ENCODE data around the gene NXN.
"Not testable (repeated sequence)": the region's sequence is repeated elsewhere in the genome, so short reads cannot be mapped to it uniquely, and the experiment has no call there.

Gene NXN

GRCh38 chr17:979212-979538 is 401 bp downstream of the NXN start:
- Histone ChIP-seq H3K36me3 (ENCODE audit: control insufficient read depth in 1 of 2, insufficient read depth in 2 of 2, low read length in 2 of 2) (no peaks in the 10 kb centered on the region), H3K4me1 (ENCODE audit: control insufficient read depth in 1 of 2, insufficient read depth in 2 of 2, low read length in 2 of 2) (peaks cover 4 to 13% of the 10 kb centered on the region in 2 donors), H3K27ac (ENCODE audit: low read depth, low read length) (peak overlapping the region; percentile 10), H3K9me3 (ENCODE audit: control insufficient read depth in 1 of 2, low read length in 2 of 2) (no peaks in the 10 kb centered on the region), H3K9ac (ENCODE audit: low read depth in 1 of 2, low read length in 2 of 2) (no peak overlapping the region), H3K27me3 (ENCODE audit: control insufficient read depth in 1 of 2, insufficient read depth in 2 of 2, low read length in 2 of 2) (peaks cover 12 to 20% of the 10 kb centered on the region in 2 donors), H3K4me3 (ENCODE audit: low read depth in 1 of 2, low read length in 2 of 2) (peak overlapping the region in 1 of 2 donors; percentile 61)

- H3K4me1 ChIP-seq (ENCODE audit: control insufficient read depth in 1 of 2, insufficient read depth in 2 of 2, low read length in 2 of 2) = peaks cover 4 to 13% of the 10 kb centered on the region in 2 donors
- no peaks in the 10 kb centered on the region for H3K36me3 ChIP-seq (ENCODE audit: control insufficient read depth in 1 of 2, insufficient read depth in 2 of 2, low read length in 2 of 2)
- peak overlapping the region; percentile 4 to 11 for H3K4me3 ChIP-seq (ENCODE audit: low read depth in 1 of 2, low read length in 2 of 2)
- no peak overlapping the region for H3K9ac ChIP-seq (ENCODE audit: low read depth in 1 of 2, low read length in 2 of 2)
- no peak overlapping the region for H3K27ac ChIP-seq (ENCODE audit: low read depth, low read length)
- H3K27me3 ChIP-seq (ENCODE audit: control insufficient read depth in 1 of 2, insufficient read depth in 2 of 2, low read length in 2 of 2) = peaks cover 12 to 20% of the 10 kb centered on the region in 2 donors
- H3K9me3 ChIP-seq (ENCODE audit: control insufficient read depth in 1 of 2, low read length in 2 of 2) = no peaks in the 10 kb centered on the region
These were observed 1.2 kb downstream of the NXN start for GRCh38 chr17:978103-979093.

- H3K9ac ChIP-seq (ENCODE audit: low read depth in 1 of 2, low read length in 2 of 2) = no peak overlapping the region
- no peak overlapping the region for H3K4me3 ChIP-seq (ENCODE audit: low read depth in 1 of 2, low read length in 2 of 2)
- H3K4me1 ChIP-seq (ENCODE audit: control insufficient read depth in 1 of 2, insufficient read depth in 2 of 2, low read length in 2 of 2) = peaks cover 4 to 13% of the 10 kb centered on the region in 2 donors
These were observed 2.4 kb downstream of the NXN start for GRCh38 chr17:977166-977565.

GRCh38 chr17:976312-976711 is 3.3 kb downstream of the NXN start:
- Histone ChIP-seq H3K9me3 (ENCODE audit: control insufficient read depth in 1 of 2, low read length in 2 of 2) (no peaks in the 10 kb centered on the region), H3K27me3 (ENCODE audit: control insufficient read depth in 1 of 2, insufficient read depth in 2 of 2, low read length in 2 of 2) (peaks cover 12 to 20% of the 10 kb centered on the region in 2 donors), H3K4me3 (ENCODE audit: low read depth in 1 of 2, low read length in 2 of 2) (no peak overlapping the region), H3K27ac (ENCODE audit: low read depth, low read length) (no peak overlapping the region), H3K4me1 (ENCODE audit: control insufficient read depth in 1 of 2, insufficient read depth in 2 of 2, low read length in 2 of 2) (peaks cover 3 to 12% of the 10 kb centered on the region in 2 donors), H3K36me3 (ENCODE audit: control insufficient read depth in 1 of 2, insufficient read depth in 2 of 2, low read length in 2 of 2) (no peaks in the 10 kb centered on the region), H3K9ac (ENCODE audit: low read depth in 1 of 2, low read length in 2 of 2) (no peak overlapping the region)

More at GRCh38 chr17:977166-977565, 2.4 kb downstream of the NXN start:
- Histone ChIP-seq H3K27me3 (ENCODE audit: control insufficient read depth in 1 of 2, insufficient read depth in 2 of 2, low read length in 2 of 2) (peaks cover 12 to 20% of the 10 kb centered on the region in 2 donors), H3K27ac (ENCODE audit: low read depth, low read length) (no peak overlapping the region), H3K9me3 (ENCODE audit: control insufficient read depth in 1 of 2, low read length in 2 of 2) (no peaks in the 10 kb centered on the region), H3K36me3 (ENCODE audit: control insufficient read depth in 1 of 2, insufficient read depth in 2 of 2, low read length in 2 of 2) (no peaks in the 10 kb centered on the region)

DNA sequence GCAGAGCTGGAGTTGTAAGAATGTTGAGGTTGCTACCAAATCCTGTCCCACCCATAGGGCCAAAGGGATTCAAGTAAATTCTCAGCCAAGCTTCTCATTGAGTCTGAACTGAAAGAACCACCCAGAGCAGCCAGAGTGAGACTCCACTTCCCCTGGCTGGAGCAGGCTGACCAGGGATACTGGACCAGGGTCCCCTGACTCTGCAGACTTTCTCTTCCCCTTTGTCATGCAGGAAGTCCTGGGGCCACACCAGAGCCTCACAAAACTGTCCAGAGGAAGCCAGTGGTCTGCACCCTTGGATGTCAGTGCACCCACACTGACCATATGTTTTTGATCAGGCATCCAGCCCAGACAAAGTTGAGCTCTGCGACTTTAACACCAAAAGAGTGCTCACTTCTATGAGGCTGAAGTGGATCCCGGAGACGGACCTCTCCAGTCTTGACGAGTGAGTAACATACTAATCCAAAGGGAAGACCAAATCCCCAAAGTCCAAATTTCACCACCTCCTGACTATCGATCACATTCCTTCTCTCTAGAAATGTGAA is 4.1 kb downstream of the NXN start:
- Histone ChIP-seq H3K27me3 (ENCODE audit: control insufficient read depth in 1 of 2, insufficient read depth in 2 of 2, low read length in 2 of 2) (peaks cover 15 to 23% of the 10 kb centered on the region in 2 donors), H3K4me3 (ENCODE audit: low read depth in 1 of 2, low read length in 2 of 2) (no peak overlapping the region), H3K27ac (ENCODE audit: low read depth, low read length) (no peak overlapping the region)

DNA sequence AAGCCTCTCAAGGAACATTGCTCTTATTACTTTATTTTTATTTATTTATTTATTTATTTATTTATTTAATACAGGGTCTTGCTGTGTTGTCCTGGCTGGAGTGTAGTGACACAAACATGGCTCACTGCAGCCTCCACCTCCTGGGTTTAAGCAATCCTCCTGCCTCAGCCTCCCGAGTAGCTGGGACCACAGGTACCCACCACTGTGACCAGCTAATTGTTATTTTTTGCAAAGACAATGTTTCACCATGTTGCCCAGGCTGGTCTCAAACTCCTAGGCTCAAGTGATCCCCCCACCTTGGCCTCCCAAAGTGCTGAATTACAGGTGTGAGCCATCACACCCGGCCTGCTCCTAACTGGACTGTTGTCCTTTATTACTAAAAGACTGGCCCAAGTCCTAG is 4.8 kb downstream of the NXN start:
- not testable (repeated sequence) for H3K4me3 ChIP-seq (ENCODE audit: low read depth in 1 of 2, low read length in 2 of 2)

More for the DNA sequence above, 4.1 kb downstream of the NXN start:
- Histone ChIP-seq H3K36me3 (ENCODE audit: control insufficient read depth in 1 of 2, insufficient read depth in 2 of 2, low read length in 2 of 2) (no peaks in the 10 kb centered on the region), H3K9ac (ENCODE audit: low read depth in 1 of 2, low read length in 2 of 2) (peak overlapping the region in 1 of 2 donors; percentile 19), H3K4me1 (ENCODE audit: control insufficient read depth in 1 of 2, insufficient read depth in 2 of 2, low read length in 2 of 2) (peaks cover 0 to 5% of the 10 kb centered on the region in 2 donors), H3K9me3 (ENCODE audit: control insufficient read depth in 1 of 2, low read length in 2 of 2) (no peaks in the 10 kb centered on the region)

DNA sequence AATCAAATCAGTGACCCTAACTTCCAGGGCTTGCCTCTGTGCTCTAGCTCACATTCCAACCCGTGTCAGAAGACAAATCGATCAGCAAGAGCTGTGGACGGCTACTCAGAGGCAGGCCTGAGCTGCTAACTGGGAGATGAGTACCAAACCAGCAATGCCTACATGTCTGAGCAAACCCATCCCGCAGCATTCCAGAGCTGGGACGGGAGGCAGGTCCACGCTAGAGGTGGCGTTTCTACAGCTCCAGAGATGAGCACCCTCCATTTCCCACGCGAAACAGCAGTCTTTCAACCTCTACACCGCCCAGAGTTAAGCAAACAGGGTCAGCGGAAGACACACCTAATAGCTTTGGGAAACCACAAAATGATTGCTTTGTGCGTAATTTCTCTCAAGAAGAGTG is 6.5 kb downstream of the NXN start:
- H3K4me1 ChIP-seq (ENCODE audit: control insufficient read depth in 1 of 2, insufficient read depth in 2 of 2, low read length in 2 of 2) = no peaks in the 10 kb centered on the region
- H3K27ac ChIP-seq (ENCODE audit: low read depth, low read length) = no peak overlapping the region
- no peak overlapping the region for H3K4me3 ChIP-seq (ENCODE audit: low read depth in 1 of 2, low read length in 2 of 2)
- H3K9ac ChIP-seq (ENCODE audit: low read depth in 1 of 2, low read length in 2 of 2) = no peak overlapping the region
- no peaks in the 10 kb centered on the region for H3K9me3 ChIP-seq (ENCODE audit: control insufficient read depth in 1 of 2, low read length in 2 of 2)
- H3K27me3 ChIP-seq (ENCODE audit: control insufficient read depth in 1 of 2, insufficient read depth in 2 of 2, low read length in 2 of 2) = peaks cover 23 to 32% of the 10 kb centered on the region in 2 donors
- H3K36me3 ChIP-seq (ENCODE audit: control insufficient read depth in 1 of 2, insufficient read depth in 2 of 2, low read length in 2 of 2) = no peaks in the 10 kb centered on the region

More for the DNA sequence above, 4.8 kb downstream of the NXN start:
- H3K36me3 ChIP-seq (ENCODE audit: control insufficient read depth in 1 of 2, insufficient read depth in 2 of 2, low read length in 2 of 2); H3K4me1 ChIP-seq (ENCODE audit: control insufficient read depth in 1 of 2, insufficient read depth in 2 of 2, low read length in 2 of 2); H3K27ac ChIP-seq (ENCODE audit: low read depth, low read length); H3K9me3 ChIP-seq (ENCODE audit: control insufficient read depth in 1 of 2, low read length in 2 of 2); H3K9ac ChIP-seq (ENCODE audit: low read depth in 1 of 2, low read length in 2 of 2): not testable (repeated sequence)
- peaks cover 21 to 29% of the 10 kb centered on the region in 2 donors for H3K27me3 ChIP-seq (ENCODE audit: control insufficient read depth in 1 of 2, insufficient read depth in 2 of 2, low read length in 2 of 2)

GRCh38 chr17:971861-972260 is 7.7 kb downstream of the NXN start:
- not testable (repeated sequence) for H3K27ac ChIP-seq (ENCODE audit: low read depth, low read length); H3K4me1 ChIP-seq (ENCODE audit: control insufficient read depth in 1 of 2, insufficient read depth in 2 of 2, low read length in 2 of 2)

DNA sequence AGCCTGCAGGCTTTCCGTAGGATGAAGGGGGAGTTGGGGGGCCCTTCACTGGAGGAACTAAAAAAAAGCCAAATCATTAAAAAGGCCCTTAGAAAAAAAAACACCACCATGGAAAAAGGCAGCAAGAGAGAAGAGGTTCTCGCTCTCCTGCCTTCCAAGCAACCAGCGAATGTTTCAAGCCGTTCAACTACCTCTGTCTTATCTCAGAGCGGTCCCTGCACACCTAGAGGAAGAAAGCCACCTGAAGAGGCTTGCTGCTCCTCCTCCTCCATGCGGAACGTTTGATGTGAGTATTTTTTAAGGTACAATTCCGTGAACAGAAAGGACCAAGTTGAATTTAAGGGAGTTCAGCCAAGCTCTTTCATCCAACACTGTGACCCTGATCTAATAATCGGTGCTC is 9.2 kb downstream of the NXN start:
- no peak overlapping the region for H3K27ac ChIP-seq (ENCODE audit: low read depth, low read length)
- H3K4me1 ChIP-seq (ENCODE audit: control insufficient read depth in 1 of 2, insufficient read depth in 2 of 2, low read length in 2 of 2) = no peaks in the 10 kb centered on the region
- peaks cover 14 to 16% of the 10 kb centered on the region in 2 donors for H3K27me3 ChIP-seq (ENCODE audit: control insufficient read depth in 1 of 2, insufficient read depth in 2 of 2, low read length in 2 of 2)
- no peak overlapping the region for H3K4me3 ChIP-seq (ENCODE audit: low read depth in 1 of 2, low read length in 2 of 2)
- no peaks in the 10 kb centered on the region for H3K36me3 ChIP-seq (ENCODE audit: control insufficient read depth in 1 of 2, insufficient read depth in 2 of 2, low read length in 2 of 2)
- no peaks in the 10 kb centered on the region for H3K9me3 ChIP-seq (ENCODE audit: control insufficient read depth in 1 of 2, low read length in 2 of 2)
- H3K9ac ChIP-seq (ENCODE audit: low read depth in 1 of 2, low read length in 2 of 2) = no peak overlapping the region

More at GRCh38 chr17:971861-972260, 7.7 kb downstream of the NXN start:
- not testable (repeated sequence) for H3K36me3 ChIP-seq (ENCODE audit: control insufficient read depth in 1 of 2, insufficient read depth in 2 of 2, low read length in 2 of 2); H3K9me3 ChIP-seq (ENCODE audit: control insufficient read depth in 1 of 2, low read length in 2 of 2); H3K4me3 ChIP-seq (ENCODE audit: low read depth in 1 of 2, low read length in 2 of 2); H3K9ac ChIP-seq (ENCODE audit: low read depth in 1 of 2, low read length in 2 of 2)
- peaks cover 16 to 20% of the 10 kb centered on the region in 2 donors for H3K27me3 ChIP-seq (ENCODE audit: control insufficient read depth in 1 of 2, insufficient read depth in 2 of 2, low read length in 2 of 2)

DNA sequence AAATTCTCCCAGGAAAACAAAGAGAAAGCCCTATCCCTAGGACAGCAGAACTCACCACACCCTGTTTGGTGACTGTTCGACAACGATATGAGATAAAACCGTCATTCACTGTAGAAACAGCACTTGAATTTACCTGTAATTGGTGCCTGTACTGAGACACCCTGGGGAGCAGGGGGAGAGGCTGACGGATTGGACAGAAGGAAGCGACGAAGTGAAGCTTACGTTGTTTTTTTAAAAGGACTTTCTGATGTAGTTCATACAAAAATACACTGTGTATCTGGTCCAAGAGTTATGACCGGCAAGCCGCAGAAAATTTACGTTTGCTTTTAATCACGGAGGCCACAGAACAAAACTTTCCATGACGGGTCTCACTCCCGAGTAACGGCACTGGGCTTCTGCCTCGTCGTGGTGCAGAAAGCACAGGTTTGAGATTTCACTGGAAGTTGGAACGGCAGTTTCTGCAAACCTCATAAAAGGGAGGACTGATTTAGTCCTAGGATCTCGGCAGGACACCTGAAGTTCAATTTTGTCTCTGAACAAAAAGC is 9.7 kb downstream of the NXN start:
- Histone ChIP-seq H3K4me3 (ENCODE audit: low read depth in 1 of 2, low read length in 2 of 2) (no peak overlapping the region), H3K9ac (ENCODE audit: low read depth in 1 of 2, low read length in 2 of 2) (no peak overlapping the region), H3K36me3 (ENCODE audit: control insufficient read depth in 1 of 2, insufficient read depth in 2 of 2, low read length in 2 of 2) (no peaks in the 10 kb centered on the region), H3K27me3 (ENCODE audit: control insufficient read depth in 1 of 2, insufficient read depth in 2 of 2, low read length in 2 of 2) (peaks cover 10 to 16% of the 10 kb centered on the region in 2 donors), H3K27ac (ENCODE audit: low read depth, low read length) (no peak overlapping the region), H3K9me3 (ENCODE audit: control insufficient read depth in 1 of 2, low read length in 2 of 2) (no peaks in the 10 kb centered on the region), H3K4me1 (ENCODE audit: control insufficient read depth in 1 of 2, insufficient read depth in 2 of 2, low read length in 2 of 2) (no peaks in the 10 kb centered on the region)
